GM19438 (cell line): ENCODE measurements around the gene KRT7.
"Not testable (repeated sequence)": the region's sequence is repeated elsewhere in the genome, so short reads cannot be mapped to it uniquely, and the experiment has no call there.

Experiments
- ATAC-seq: cut with Tn5 transposase; IDR thresholded peaks from one replicate; pipeline ENCODE4 v1.9.1; 2021; ENCODE audit warnings: low read depth; ENCODE audit not compliant: unreplicated experiment

The KRT7 gene

DNA sequence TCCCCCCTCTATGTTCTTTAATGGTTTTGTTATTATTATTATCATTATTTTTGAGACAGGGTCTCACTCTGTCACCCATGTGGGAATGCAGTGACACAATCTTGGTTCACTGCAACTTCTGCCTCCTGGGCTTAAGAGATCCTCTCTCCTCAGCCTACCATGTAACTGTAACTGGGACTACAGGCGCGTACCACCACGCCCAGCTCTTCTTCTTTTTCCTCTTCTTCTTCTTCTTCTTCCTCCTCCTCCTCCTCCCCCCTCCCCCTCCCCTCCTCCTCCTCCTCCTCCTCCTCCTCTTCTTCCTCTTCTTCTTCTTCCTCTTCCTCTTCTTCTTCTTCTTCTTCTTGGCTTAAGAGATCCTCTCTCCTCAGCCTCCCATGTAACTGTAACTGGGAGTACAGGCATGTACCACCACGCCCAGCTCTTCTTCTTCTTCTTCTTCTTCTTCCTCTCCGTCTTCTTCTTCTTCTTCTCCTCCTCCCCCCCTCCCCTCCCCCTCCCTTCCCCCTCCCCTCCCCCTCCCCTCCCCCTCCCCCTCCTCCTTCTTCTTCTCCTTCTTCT, 5.4 kb upstream of the KRT7 start:
- ATAC-seq = no peak

DNA sequence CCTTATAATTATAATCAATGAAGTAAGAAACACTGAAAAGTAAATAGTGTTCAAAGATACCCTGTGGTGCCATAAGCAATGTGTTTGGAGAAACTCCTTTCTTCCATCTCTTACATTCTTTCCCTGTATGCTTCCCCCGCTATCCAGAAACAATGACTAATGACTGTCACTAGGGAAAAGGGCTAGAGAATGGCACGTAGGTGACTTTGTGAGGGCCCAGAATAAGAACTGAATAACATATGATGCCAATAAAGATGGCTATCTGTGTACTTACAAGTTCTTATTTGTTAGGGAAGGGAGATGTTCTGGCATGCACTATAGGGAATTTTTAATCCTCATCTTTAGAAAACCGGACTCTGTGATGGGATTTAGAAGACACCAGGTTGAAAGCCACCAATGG, 4.7 kb upstream of the KRT7 start:
- ATAC-seq = no peak

DNA sequence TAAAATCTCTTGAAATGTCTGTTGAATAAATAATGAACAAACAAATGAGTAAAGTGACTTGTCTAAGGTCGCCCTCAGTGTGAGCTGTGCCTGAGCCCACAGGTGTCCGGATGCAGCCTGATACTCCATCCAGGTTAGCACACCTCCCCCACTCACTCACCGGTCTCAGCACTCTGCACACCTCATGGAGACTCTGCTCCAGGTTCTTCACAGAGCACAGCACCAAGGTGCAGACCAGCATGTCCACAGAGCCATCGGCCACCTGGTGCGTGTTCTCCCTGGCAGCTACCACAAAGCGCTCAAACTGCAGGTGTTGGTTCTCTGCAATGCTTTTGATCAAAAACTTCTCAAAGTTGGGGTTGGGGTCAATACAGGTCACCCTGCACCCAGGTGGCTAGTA, 4.1 kb upstream of the KRT7 start:
- no peak for ATAC-seq

DNA sequence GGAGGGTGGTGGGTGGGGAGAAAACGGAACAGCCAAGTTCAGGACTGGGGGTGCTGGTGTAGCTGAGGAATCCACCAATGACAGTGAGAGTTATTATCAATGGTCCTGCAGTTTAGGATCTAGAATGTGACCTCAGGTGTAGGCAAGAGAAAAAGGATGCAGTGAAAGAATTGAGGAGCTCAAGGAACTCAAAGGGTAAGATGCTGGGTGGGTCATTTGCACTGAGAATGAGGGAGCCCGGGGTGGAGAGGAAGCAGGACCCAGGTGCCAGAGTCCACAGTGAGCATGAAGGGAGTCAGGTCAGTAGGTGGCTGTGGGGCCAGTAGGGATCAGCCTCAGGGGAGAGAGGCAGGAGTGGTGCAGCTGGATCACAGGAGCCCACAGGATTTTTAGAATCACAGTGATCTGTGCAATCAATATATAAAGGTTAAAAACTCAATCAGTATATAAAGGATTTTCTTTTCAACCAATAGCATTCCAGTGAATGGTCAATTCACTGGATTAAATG, 3.2 kb upstream of the KRT7 start:
- ATAC-seq = no peak

DNA sequence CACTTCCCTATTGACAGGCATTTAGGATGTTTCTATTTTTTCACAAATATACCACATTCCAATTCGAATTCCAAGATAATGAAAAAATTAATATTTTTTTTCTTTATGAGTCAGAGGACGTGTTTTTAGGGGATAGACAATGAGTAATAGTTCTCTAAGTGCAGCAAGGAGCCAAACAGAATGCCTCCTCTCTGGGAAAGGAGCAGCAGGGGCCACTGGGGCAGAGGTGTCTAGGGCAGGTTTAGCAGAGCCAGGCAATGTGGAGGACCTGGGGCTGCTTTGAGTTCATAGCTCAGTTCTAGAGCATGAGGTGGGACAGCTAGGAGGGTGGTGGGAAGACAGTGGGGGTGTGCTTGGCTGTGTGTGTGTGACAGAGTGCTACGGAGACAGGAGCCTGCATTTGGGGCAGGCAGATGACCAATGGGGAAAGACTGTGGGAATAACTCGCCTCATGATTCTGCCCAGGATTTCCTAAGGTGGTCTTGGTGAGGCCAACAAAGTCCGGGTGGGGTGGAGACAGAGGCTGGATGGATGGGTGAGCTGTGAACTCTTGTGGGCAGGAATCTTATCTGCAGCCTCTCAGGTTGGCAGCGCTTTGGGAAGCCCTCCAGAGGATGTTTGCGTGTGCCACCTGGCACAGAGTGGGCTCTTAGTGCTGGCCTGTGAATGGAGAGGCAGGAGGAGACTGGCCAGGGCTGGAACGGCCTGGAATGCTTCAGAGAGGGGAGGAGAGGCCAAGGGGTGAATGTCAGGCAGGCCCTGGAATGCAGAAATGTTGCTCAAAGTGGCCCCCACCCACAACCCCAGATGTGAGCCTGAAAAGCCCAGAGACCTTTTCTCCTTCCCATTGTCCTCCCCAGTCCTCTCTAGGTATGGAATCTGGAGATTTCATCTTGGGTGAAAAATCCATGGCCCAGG, 2.4 kb upstream of the KRT7 start:
- no peak for ATAC-seq

DNA sequence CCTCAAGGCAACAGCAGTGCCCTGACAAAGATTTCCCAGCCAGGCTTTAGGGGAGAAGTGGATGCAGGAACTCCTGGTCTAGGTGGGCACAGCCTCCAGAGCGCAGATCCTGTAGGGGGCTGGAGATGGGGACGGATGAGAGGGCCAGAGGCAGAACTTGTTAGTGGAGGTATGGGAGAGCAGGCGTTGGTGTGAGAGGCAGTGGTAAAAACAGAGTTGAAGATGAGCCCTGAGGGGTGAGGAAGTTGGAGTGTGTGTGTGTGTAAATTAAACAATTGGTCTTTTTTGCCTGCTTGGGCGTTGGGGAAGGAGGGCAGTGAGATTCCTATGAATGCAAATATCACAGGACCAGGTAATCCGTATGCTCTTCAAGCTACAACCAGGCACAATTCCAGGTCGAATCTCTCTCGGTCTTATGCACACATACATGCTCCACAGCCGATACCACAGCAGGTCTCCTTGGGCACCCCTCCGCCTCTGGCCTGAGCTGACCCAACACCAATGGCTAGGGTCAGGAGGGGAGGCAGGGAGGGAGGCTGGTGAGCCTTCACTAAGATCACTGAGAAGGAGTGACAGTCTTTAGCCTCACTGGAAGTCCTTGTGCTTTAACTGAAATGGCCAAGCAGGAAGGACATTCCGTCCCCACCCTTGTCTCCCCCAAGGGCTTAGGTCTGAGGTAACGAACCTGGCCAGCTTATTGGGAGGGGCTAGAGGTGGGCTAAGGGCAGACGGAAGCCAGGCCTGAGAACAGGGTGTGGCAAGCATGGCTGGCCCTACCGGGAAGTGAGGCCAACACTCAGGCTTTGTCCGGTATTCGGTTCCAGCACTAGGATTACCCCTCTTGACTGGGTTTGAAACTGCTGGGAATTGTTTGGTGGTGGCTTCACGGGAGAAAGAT, 1.5 kb upstream of the KRT7 start:
- no peak for ATAC-seq

DNA sequence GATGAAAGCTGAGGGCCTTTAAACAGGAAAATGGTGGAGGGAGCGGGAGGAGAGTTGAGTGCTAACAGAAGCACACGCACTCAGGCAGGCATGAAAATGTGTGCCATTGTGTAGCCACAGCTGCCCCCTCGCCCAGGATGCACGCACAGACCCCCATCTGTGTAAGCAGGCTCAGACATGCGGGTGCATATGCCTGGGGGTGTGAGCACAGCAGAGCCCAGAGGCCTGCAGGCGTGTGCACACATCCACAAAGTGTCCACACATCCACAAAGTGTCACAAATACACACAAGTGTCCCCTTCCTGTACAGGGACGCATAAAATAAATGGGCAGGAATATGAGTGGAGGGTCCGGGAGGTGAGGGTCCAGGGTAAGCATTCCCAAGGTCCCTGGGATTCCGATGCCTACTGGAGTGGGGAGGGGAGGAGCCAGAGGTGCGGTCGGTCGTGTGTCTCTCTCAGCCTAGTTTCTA, 805 bp upstream of the KRT7 start:
- ATAC-seq = no peak

DNA sequence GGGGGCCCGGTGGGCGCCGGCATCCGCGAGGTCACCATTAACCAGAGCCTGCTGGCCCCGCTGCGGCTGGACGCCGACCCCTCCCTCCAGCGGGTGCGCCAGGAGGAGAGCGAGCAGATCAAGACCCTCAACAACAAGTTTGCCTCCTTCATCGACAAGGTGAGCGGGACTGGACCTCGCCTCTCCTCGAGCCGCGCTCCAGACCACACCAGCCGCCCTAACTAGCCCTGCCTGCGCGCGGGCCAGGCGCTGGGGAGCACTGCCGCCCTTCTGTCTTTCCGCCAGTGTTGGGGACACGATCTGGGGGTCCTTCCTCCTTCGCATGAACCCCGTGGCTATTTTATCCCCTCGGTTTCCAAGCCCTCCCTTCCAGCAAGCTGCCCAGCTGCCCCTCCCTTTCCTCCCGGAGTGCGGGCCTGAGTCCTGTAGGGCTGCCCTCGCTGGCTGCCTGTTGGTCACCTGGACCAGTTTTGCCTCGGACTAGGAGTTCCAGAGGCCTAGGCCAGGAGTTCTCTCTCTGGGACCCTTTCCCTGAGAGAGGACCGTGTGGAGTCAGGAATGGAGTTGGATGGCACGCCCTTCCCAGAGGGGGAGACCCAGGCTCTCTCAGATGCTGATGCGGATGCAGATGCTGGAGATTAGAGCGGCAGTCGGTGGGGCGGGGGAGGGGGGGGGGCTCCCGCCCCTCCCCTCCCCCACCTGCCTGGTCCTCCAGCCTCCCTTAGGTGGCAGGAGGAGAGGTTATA, 592 bp downstream of the KRT7 start:
- ATAC-seq = no peak

DNA sequence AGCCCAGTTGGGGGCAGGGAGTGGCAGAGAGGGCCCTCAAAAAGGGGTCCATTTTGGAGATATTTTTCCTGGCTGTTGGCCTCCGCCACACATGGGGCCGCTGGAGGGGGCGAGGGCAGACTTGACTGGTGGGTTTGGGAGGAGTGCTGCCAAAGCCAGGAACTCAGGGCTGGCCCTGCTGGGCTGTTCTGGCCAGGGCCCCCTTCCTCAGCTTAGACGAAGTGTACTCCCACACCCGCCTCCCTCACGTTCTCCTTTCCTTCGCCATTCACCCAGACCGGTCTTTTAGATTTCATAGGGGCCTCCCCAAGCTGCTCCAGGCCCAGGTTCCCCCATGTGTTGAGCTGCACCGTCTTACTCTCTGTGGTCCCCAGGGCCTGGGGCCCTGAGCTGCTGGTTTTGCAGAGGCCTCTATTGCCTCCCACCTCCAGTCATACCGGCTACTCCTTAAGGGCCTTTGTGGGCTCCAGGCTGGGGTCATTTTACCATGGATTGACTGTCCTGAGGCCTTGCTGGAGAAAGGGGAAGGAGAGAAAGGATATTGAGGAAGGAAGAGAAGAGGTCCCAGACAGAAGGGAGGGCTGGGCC, 1.3 kb downstream of the KRT7 start:
- ATAC-seq = no peak

DNA sequence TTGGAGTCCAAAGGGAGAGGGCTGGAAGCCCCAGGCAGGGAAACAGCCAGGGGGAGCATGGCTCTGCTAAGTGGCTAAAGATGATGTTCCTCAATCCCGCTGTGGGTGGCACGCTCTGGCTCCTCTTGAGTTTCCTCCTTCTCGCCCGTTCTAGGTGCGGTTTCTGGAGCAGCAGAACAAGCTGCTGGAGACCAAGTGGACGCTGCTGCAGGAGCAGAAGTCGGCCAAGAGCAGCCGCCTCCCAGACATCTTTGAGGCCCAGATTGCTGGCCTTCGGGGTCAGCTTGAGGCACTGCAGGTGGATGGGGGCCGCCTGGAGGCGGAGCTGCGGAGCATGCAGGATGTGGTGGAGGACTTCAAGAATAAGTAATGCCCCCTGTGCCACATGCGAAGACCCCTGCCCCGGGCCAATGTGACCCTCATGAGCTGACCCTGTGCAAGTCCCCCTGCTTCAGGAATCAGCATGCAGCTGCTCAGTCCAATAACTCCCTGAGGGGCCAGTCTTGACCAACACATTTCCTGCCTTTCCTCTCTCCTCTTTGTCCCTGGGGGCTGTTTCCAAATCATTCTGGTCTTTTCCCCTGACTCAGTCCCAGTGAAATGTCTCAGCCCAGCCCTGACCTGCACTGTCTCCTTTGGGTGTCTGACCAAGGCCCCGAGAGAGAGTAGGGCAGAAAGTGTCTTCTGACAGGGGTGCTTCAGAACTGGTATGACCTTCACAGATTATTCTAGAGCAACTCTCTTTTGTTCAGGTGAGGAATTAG, 2.1 kb downstream of the KRT7 start:
- no peak for ATAC-seq

DNA sequence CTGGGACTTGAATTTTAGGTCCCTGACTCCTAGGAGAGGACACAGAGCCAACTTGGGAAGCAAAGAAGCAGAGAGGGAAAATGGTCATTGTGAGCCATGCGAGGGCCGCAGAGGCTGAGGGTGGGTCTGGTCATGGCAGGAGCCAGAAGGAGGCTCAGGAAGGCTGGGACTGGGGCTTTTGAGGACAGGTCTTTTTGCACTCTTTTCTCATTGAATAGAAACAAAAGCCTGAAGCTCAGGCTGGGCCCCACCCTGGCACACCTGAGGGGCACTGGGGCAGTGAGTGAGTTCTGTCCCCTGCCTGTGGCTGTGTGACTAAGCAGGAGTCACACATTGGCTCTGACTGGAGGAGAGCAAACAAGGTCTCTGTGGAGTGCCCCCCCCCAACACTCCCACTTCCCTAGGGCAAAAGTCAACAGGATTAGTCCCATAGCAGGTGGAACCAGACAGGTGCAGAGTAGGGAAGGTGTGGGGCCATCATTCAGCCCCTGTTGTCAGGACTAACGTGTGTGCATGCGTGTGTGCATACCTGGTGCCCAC, 2.8 kb downstream of the KRT7 start:
- ATAC-seq = no peak

DNA sequence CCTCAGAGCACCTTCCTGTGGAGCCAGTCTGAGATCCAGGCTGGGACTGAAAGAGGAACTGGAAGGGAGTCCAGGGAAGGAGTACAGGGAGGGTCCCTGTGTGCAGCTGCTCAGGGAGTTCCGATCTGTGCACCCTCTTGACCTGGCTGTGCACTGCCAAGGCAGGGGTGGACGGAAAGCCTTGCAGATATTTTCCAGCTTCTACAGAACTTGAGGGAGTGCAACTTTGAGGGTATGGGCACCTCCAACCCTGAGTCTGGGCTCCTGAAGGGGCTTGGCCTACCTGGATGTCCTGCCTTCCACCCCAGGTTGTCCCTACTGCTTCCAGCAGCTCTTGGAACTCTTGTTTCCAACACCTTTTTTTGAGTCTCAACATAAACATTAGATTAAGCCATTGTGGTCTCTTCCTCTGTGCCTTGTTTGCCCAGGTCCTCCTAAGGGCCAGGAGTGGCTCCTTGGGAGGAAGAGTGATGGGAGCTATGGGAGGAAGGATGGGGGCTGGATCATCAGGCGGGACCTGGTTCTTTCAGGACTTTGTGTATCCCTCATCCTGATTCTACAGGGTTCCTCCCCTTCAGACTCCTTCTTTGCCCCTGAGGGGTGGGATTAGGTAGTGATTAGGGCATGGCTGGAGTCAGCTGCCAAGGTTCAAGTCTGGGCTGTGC, 3.5 kb downstream of the KRT7 start:
- ATAC-seq = no peak

DNA sequence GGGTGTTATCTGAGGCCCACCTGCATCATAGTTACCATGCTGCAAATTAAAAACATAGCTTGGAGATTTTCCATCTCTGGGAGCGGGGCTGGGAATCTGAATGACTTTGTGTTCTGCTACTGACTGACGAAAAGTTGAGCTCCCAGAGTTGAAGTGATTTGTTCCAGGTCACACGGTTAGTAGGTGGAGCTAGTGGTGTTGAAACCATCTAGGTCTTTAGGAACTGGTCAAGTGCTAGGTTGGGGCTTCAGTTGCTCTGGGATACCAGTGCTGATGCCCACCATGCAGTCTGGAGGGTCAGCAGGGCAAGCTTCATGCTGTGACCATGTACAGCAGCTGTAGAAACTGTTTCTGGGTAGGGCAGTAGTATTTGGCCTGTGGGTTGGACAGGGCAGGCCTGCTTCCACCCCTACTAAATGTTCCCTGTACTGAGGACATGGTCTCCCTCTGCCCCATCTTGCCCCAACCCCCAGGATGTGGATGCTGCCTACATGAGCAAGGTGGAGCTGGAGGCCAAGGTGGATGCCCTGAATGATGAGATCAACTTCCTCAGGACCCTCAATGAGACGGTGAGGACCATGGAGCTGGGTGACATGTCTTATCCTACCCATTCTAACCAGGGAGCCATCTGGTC, 5.3 kb downstream of the KRT7 start:
- ATAC-seq = no peak

DNA sequence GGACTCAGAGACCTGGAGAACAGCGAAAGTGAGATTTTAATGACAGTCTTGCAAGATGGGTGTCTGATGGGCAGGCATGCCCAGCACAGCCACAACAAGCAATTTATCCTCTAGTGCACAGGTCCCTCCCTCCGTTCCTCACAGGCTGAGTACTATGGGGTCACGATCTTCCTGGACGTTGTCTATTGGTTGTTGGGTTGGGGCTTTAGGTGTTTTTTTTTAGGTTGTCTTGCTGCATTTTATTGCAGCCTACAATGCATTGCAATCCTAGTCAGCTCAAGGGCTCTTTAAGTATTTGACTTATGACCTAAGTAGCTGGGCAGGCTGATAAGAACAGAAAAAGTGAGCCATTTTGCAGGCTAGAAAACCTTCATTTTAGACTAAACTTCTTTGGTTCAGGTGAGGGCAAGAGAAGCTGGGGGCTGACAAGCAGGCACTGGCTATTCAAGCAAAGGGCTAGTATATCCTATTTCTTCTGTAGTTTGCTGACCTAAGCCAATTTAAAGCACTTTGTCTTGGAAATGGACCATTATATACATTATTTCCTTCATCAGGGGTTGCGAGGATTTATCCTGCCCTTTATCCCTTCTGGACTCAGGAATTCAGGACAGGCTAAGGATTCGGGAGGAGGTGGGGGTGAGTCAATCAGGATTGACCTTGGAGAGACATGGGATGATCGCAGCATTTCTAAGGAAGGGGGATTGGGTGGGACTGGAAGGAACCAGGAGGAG, 6.0 kb downstream of the KRT7 start:
- ATAC-seq = no peak

DNA sequence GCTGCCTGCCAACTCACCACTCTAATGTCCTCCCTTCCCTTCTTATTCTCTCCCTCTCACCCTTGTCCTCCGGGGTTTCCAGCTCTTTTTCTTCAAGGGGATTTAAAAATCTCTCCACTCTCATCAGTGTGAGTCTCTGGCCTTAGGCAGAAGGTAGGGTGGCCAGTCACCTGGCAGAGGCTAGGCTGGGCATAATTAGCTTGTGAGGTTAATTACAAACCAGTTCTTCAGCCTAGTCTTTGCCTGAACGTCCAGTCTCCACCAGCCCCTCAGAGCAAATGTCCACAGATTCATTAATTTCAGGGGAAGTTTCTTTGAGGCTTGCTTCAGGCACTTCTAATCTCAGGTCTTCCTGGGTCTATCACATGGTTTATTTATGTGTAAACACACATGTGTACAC, 6.7 kb downstream of the KRT7 start:
- no peak for ATAC-seq

DNA sequence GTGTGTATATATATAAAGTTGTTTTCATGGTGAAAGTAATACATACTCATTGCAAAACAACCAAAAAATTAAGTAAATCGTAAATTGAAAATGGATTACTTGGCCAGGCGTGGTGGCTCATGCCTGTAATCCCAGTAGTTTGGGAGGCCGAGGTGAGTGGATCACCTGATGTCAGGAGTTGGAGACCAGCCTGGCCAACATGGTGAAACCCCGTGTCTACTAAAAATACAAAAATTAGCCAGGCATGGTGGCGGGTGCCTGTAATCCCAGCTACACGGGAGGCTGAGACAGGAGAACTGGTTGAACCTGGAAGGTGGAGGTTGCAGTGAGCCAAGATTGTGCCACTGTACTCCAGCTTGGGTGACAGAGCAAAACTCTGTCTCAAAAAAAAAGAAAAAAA, 7.2 kb downstream of the KRT7 start:
- not testable (repeated sequence) for ATAC-seq

DNA sequence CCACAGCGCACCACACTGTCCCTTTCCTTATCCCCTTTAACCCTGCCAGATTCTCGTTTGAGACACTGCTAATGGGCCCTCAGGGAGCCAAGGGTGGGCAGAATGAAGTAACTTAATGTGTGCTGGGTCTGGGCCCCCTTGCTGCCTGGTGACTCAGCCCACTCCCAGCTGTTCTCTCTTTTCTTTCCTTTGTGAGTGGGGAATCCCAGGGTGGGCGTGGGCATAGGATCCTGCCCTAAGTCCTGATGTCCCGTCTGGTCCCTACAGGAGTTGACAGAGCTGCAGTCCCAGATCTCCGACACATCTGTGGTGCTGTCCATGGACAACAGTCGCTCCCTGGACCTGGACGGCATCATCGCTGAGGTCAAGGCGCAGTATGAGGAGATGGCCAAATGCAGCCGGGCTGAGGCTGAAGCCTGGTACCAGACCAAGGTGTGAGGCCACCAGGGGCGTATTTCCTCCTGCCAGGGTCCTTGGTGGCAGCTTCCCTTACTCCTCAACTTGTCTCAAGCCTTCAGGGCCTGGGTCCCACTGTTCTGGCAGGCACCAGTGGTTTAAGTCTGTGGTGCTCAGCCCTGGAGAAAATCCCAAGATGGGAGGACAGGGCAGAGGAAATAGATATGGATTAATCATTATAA, 8.3 kb downstream of the KRT7 start:
- ATAC-seq = no peak
